LNCaP clone FGC (cell line): ENCODE measurements around the gene PCDHGA6.
"Not testable (repeated sequence)": the region's sequence is repeated elsewhere in the genome, so short reads cannot be mapped to it uniquely, and the experiment has no call there.

Source experiments
- DNase-seq: peaks from one replicate; pipeline ENCODE4 v3.0.0-alpha.2; 2011; ENCODE audit warnings: low read depth
- H3K4me3 ChIP-seq: 2 replicates; pipeline ENCODE4 v1.5.1; 2011; ENCODE audit warnings: mild to moderate bottlenecking, low read depth, low read length, control low read depth
- CTCF ChIP-seq: IDR thresholded peaks from 2 replicates; pipeline ENCODE4 v1.5.1; 2012; ENCODE audit warnings: mild to moderate bottlenecking; ENCODE audit not compliant: control insufficient read depth, insufficient read depth; ENCODE audit errors: extremely low read depth

The PCDHGA6 gene

GRCh38 chr5:141363952-141364660 is 9.6 kb upstream of the PCDHGA6 start, which contains the start of gene PCDHGA5:
PCDHGA5 (plus strand) TSS chr5:141364162; CDS start chr5:141364331, 169 bp downstream.
- TF ChIP-seq CTCF: no peak
- H3K4me3 ChIP-seq: no peak within 1 kb of the TSS; the same call in 1 of the 2 replicates
- no peak for DNase-seq

GRCh38 chr5:141366016-141366896 is 7.4 kb upstream of the PCDHGA6 start:
- peak; percentile 90 for DNase-seq
- no peak for TF ChIP-seq CTCF
- no peak overlapping the region for H3K4me3 ChIP-seq

GRCh38 chr5:141369994-141370848 is 3.5 kb upstream of the PCDHGA6 start, which contains the start of gene PCDHGB3:
PCDHGB3 (plus strand) TSS chr5:141370242; CDS start chr5:141370395, 153 bp downstream.
- no peak for DNase-seq
- 0 out of 2 replicates have a peak, but pooled peaks have one; percentile 18 for TF ChIP-seq CTCF
- no peak within 1 kb of the TSS for H3K4me3 ChIP-seq

- DNase-seq: no peak
- TF ChIP-seq CTCF: no peak
- no peak overlapping the region for H3K4me3 ChIP-seq
Observed at GRCh38 chr5:141371572-141372475, 1.9 kb upstream of the PCDHGA6 start.

GRCh38 chr5:141374627-141375026 is 936 bp downstream of the PCDHGA6 start:
- no peak overlapping the region for H3K4me3 ChIP-seq
- no peak for DNase-seq
- no peak for TF ChIP-seq CTCF

GRCh38 chr5:141375444-141376155 is 1.9 kb downstream of the PCDHGA6 start:
- H3K4me3 ChIP-seq, DNase-seq: not testable (repeated sequence)
